GM12874 (cell line): ENCODE results near the gene RIN3.

Experiments
- CTCF ChIP-seq: IDR thresholded peaks from 2 replicates; pipeline ENCODE4 v1.5.1; 2011; ENCODE audit warnings: low read depth, mild to moderate bottlenecking, control low read depth, low read length, moderate library complexity; ENCODE audit not compliant: insufficient read depth

The RIN3 gene

GRCh38 chr14:92487513-92488133 is 26.0 kb upstream of the RIN3 start:
- TF ChIP-seq CTCF, result no peak

GRCh38 chr14:92489394-92490238 is 24.0 kb upstream of the RIN3 start:
- no peak for TF ChIP-seq CTCF

- TF ChIP-seq CTCF, result no peak
Observed at GRCh38 chr14:92490239-92490959, 23.2 kb upstream of the RIN3 start.

GRCh38 chr14:92491782-92492181 is 21.8 kb upstream of the RIN3 start:
- no peak for TF ChIP-seq CTCF

GRCh38 chr14:92492258-92492657 is 21.3 kb upstream of the RIN3 start:
- no peak for TF ChIP-seq CTCF

GRCh38 chr14:92493024-92493423 is 20.6 kb upstream of the RIN3 start:
- TF ChIP-seq CTCF, result no peak

- TF ChIP-seq CTCF, result no peak
Observed at GRCh38 chr14:92493492-92493891, 20.1 kb upstream of the RIN3 start.
